ENCODE results near the gene ARPC1A.

Gene ARPC1A

GRCh38 chr7:99390941-99391602, 65.4 kb downstream of the ARPC1A start:
- DNase-seq (ENCODE audit: low read depth): no peak

DNA sequence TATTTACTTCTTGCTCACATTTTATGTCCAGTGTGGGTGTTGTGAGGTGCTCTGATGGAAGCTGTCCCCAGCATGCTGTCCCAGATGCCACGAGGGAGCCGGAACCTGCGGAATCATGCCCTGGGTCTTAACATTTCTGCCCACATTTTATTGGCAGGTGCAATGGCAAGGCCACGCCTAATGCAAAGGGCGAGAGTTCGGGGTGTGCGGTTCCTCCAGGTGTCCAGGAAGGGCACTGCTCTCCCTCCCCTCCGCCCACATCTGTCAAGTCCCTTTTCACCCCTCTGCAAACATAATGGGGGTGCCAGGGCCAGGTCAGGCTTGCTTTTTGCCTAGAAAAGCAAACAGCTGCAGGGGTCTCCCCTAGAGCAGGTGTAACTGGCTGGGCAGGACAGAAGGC, 66.3 kb downstream of the ARPC1A start:
- DNase-seq (ENCODE audit: low read depth): no peak

- peak; percentile 73 for DNase-seq (ENCODE audit: low read depth)
These were observed 67.1 kb downstream of the ARPC1A start for GRCh38 chr7:99392659-99393354.

DNA sequence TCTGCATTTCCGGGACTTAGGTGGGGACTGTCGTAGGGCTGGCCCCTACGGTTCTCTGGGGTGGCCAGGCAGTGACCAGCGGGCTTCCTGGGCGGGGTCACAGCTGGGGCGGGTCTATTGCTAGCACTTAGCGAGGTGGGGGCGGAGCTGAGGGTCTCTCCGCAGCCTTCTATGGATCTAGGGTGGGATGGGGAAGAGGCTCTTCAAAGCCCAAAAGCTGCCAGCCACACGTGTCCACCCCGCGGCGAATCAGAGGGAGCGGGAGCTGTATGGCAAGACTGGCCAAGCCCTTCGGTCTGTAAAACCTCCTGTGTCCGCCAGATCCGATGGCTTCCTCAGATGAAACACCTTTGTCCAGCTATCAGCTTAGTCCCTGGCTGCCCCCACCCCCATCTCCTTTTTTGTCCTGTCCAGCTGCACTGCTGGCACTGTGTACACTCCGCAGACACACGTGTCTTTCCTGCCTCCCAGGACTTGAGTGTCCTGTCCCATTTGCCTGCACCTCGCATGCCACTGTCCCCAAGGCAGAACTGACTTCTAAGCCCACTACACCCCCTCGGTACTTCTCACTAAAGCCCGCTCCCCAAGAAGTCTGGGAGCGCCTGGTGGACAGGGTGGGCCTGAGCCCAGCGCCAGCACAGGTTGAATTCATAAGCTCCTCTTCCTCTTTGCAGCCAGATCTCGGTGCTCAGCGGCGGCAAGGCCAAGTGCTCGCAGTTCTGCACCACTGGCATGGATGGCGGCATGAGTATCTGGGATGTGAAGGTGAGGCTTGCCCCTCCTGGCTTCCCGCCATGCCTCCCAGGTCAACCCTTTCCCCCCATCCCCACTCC, 67.9 kb downstream of the ARPC1A start:
- no peak for DNase-seq (ENCODE audit: low read depth)

- no peak for DNase-seq (ENCODE audit: low read depth)
These were observed 68.4 kb downstream of the ARPC1A start for GRCh38 chr7:99394188-99394502.

GRCh38 chr7:99395616-99396327, 70.1 kb downstream of the ARPC1A start:
- DNase-seq (ENCODE audit: low read depth): no peak

GRCh38 chr7:99396418-99397296, 71.0 kb downstream of the ARPC1A start:
- no peak for DNase-seq (ENCODE audit: low read depth)

GRCh38 chr7:99397297-99397983, 71.7 kb downstream of the ARPC1A start:
- DNase-seq (ENCODE audit: low read depth): no peak

- DNase-seq (ENCODE audit: low read depth): no peak
These were observed 73.3 kb downstream of the ARPC1A start for GRCh38 chr7:99398891-99399445.

- DNase-seq (ENCODE audit: low read depth): no peak
These were observed 73.9 kb downstream of the ARPC1A start for GRCh38 chr7:99399597-99399996.

GRCh38 chr7:99402854-99403253, 77.2 kb downstream of the ARPC1A start:
- no peak for DNase-seq (ENCODE audit: low read depth)

GRCh38 chr7:99403764-99404163, 78.1 kb downstream of the ARPC1A start:
- no peak for DNase-seq (ENCODE audit: low read depth)

- DNase-seq (ENCODE audit: low read depth): no peak
These were observed 78.7 kb downstream of the ARPC1A start for GRCh38 chr7:99404235-99404976.

DNA sequence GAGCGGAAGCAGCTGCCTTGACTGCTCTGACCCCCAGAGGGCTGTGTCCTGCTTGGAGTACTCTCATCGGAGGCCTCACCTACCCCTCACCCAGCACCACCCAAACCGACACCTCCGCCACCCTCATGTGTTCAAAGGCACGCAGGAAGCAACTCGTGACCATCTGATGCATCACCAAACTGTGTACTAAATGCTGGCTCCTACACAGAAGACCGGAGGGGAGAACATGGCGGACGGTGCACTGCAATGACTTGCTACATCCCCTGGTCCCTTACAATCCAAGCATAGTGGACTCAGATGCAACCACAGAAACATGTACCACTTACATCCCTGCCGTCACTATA, 79.3 kb downstream of the ARPC1A start:
- DNase-seq (ENCODE audit: low read depth): no peak

DNA sequence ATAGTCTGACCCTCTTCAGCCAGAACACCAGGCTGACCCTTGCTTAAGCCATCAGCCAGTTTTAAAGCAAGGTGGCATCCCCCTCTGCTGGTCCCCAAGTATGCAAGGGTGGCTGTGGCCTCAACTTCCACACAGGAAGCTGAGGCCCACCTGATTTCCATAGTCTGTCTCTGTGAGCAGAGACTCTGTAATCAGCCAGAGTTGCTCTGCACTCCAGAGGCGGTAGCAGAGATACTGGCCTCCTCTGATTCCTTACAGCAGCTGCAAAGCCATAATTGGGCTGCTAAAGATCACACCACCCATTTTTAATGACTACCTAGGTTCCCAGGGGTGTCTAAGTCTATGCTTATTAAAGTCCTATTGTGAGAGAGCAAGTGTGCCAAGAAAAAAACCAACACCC, 80.9 kb downstream of the ARPC1A start:
- no peak for DNase-seq (ENCODE audit: low read depth)

DNA sequence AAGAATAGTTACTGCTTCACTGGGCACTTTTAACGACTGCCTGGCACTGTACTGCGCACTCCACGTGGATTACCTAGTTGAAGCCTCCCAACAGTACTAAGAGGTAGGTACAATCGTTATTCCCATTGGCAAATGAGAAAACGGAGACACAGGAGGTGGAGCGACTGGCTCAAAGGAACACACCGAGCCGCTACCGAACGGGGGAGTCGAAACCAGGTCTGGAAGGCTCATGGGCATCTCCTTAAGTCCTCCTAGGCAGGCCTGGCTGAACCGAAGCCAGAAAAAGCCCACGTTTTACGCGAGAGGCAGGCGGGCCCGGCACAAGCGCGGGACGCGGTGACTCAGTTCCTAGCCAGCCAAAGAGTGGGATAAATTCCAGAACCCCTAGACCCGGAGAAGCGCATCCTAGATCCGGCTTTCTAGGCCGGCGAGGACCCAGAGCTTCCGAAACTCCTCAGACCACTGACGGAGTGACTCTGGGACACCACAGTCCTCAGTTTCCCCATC, 82.2 kb downstream of the ARPC1A start:
- no peak for DNase-seq (ENCODE audit: low read depth)

- DNase-seq (ENCODE audit: low read depth): peak; percentile 90
These were observed 82.9 kb downstream of the ARPC1A start, which contains the start of the genes BUD31 and PDAP1 for GRCh38 chr7:99408379-99409191. BUD31 (plus strand) TSS chr7:99408969; CDS start chr7:99411093, 2,124 bp downstream. PDAP1 (minus strand) TSS chr7:99408597; CDS start chr7:99408548, 49 bp downstream.

DNA sequence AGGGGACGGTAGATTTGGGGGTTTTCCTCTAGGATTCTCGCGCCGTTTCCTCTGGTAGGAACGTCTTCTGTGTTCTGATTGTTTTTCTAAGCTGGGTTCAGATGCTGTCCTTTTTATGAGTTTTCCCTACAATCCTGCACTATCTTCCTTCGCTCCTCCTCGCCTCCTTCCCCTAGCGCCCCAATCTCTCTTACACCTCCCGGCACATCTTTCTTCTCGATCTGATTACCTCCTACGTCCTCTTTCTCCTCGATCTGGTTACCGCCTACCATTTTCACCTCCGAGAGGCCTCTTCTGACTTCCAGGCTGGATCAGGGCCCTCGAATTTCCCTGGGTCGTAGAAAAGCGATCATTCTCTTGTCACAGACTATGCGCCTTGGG, 83.5 kb downstream of the ARPC1A start:
- no peak for DNase-seq (ENCODE audit: low read depth)

GRCh38 chr7:99409806-99410205, 84.1 kb downstream of the ARPC1A start:
- DNase-seq (ENCODE audit: low read depth): no peak

Measured in activated T-helper 1 cell treated with Interleukin-2 at 50 U/mL for 16 hours (primary cell).